Left colon (tissue), 2 donors: ENCODE measurements around the gene GPR61. TPM values are rescaled to one million over a fixed set of nuclear protein-coding genes. Genes with fewer than 3 reads are reported as not detected.

Experiments
- ATAC-seq: fragments of 200-7000 bp; cut with Tn5 transposase; one replicate; pipeline ENCODE4 v1.9.1; 2020; ENCODE audit warnings: mild to moderate bottlenecking, moderate library complexity
- DNase-seq, 2 donors: peaks; one replicate each; pipeline ENCODE4 v3.0.0-alpha.2; 2020
- intact Hi-C, 2 donors: fragments of 100-400 bp; cut with DNase I in 1 of 2; cut with micrococcal nuclease in 1 of 2; formaldehyde crosslinking; loops; one replicate each; pipeline versions ENCODE4 v1.11.2 to v1.14.0; 2022; cut with DNase I, micrococcal nuclease
- total RNA-seq, 2 donors: library from RNA; stranded (reverse); fragmentation: NEBNext Ultra II Directional; extraction: Animal tissue kit (Norgen Biotek cat#: 25700); gene quantifications; one replicate each; pipeline ENCODE4 v1.2.1, GENCODE V29; 2021
- donor health status: DM: no; HTN: no; CAD: no.
- donor health status: DM: yes; HTN: yes; CAD: no.

Gene GPR61
- total RNA-seq, 2 donors from 2014 or later: 0.36 TPM; not detected in 1

DNA sequence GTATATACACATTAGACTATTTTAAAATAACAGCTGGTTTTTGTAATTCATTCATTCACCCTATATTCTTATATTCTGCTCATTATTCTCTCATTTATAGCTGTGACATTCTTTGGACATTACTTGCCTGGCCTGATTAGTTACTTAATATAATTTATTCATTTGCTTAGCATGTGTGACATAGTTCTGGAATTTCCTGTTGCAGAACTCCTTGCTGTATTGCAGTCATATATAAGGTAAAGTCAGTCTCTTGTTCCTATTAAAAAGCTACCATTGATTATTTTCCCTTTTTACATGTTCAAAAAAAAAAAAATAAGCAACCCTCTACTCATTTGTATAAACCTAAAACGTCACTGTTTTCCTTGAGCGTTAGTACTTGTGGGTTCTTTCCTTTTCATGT, 55.9 kb downstream of the GPR61 start:
- intact Hi-C loops: no loop called here
- no peak for DNase-seq
- ATAC-seq: no peak

Other genes with a start within 250 kb of the GPR61 start
- not detected for gene MYBPHL, start 232.9 kb upstream of the GPR61 start, total RNA-seq
- gene SORT1, start 142.0 kb upstream of the GPR61 start, total RNA-seq: 100 to 1,000 TPM; 123 to 124 TPM
- gene PSMA5, start 113.4 kb upstream of the GPR61 start, total RNA-seq: 10 to 100 TPM; 76.3 to 92.1 TPM
- gene SYPL2, start 73.3 kb upstream of the GPR61 start, total RNA-seq: under 1 TPM; 0.15 to 0.87 TPM
- gene ATXN7L2, start 56.0 kb upstream of the GPR61 start, total RNA-seq: 1 to 10 TPM; 1.8 to 1.9 TPM
- gene CYB561D1, start 45.8 kb upstream of the GPR61 start, total RNA-seq: 10 to 100 TPM; 10.0 to 18.7 TPM
- 1 to 10 TPM; 3.8 to 5.6 TPM for gene AMIGO1, start 30.1 kb upstream of the GPR61 start, total RNA-seq
- 1 to 10 TPM; 7.0 to 7.7 TPM for gene GNAI3, start 8.7 kb downstream of the GPR61 start, total RNA-seq
- under 1 TPM in 1 of 2 donors, not detected in 1; 0.73 TPM for gene GNAT2, start 79.7 kb downstream of the GPR61 start, total RNA-seq
- 10 to 100 TPM; 31.9 to 38.9 TPM for gene AMPD2, start 80.0 kb downstream of the GPR61 start, total RNA-seq
- gene GSTM4, start 116.2 kb downstream of the GPR61 start, total RNA-seq: 10 to 100 TPM; 74.8 to 83.5 TPM
- gene GSTM2, start 128.2 kb downstream of the GPR61 start, total RNA-seq: 10 to 100 TPM; 22.5 to 37.8 TPM
- not detected for gene GSTM1, start 147.9 kb downstream of the GPR61 start, total RNA-seq
- gene GSTM5, start 172.4 kb downstream of the GPR61 start, total RNA-seq: 1 to 10 TPM in 1 of 2 donors, under 1 TPM in 1; 0.73 to 5.1 TPM
- 1 to 10 TPM; 4.1 to 8.7 TPM for gene GSTM3, start 201.2 kb downstream of the GPR61 start, total RNA-seq
- gene EPS8L3, start 224.1 kb downstream of the GPR61 start, total RNA-seq: 100 to 1,000 TPM; 327 to 349 TPM